ENCODE measurements around the gene KAT6B. TPM values are rescaled to one million over a fixed set of nuclear protein-coding genes. Genes with fewer than 3 reads are reported as not detected.
A peak's percentile ranks its signal among the peaks of the same experiment; 100 is the strongest.

KAT6B gene
- total RNA-seq, 1 donor from 2014 or later = 189 TPM

DNA sequence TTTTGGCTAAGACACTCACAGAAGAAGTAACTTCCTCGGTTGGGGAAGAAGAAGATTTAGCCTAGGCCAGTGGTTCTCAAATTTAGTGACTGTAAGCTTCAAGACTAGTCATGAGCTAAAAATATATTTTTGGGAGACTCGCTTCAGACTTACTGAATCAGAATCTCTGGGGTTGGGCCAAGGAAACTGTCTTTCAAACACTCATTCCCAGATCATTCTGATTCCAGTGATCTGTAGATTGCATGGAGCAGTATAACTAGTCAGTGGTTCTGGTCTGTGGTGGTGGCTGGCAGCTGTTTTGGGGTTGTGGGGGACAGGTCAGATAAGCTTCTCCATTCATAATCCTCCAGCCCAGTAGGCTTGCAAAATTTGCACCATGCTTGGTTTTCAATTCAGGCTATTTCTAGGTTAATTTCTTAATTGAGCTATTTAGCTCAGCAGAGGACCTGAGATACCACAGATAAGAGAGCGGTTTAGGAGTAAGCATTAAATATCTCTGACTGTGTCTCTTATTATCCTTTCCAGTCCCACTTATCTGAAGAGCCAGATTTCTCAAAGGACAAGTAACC, 3.8 kb upstream of the KAT6B start:
- DNase-seq (ENCODE audit: low spot score in 2 of 2) (no peak), FAIRE-seq (no peak)

DNA sequence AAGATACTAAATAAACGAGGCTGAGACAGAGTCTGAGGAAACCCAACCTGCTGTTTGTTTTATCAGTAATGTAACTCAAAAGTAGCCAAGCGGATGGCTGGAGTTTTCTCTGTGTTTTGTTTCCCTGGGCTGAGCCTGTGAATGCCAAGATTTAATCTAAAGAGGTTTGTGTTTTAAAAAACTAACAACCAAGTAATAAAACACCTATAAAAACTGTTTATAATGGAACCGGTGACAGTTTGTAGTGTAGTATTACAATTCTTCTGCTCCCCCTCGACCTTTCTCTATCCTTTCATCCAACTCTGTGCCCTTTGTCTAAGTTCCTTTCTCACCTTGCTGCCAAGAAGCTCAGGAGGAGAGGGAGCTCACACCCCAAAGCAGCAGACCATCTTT, 2.6 kb upstream of the KAT6B start:
- DNase-seq (ENCODE audit: low spot score in 2 of 2) (no peak), FAIRE-seq (no peak)

DNA sequence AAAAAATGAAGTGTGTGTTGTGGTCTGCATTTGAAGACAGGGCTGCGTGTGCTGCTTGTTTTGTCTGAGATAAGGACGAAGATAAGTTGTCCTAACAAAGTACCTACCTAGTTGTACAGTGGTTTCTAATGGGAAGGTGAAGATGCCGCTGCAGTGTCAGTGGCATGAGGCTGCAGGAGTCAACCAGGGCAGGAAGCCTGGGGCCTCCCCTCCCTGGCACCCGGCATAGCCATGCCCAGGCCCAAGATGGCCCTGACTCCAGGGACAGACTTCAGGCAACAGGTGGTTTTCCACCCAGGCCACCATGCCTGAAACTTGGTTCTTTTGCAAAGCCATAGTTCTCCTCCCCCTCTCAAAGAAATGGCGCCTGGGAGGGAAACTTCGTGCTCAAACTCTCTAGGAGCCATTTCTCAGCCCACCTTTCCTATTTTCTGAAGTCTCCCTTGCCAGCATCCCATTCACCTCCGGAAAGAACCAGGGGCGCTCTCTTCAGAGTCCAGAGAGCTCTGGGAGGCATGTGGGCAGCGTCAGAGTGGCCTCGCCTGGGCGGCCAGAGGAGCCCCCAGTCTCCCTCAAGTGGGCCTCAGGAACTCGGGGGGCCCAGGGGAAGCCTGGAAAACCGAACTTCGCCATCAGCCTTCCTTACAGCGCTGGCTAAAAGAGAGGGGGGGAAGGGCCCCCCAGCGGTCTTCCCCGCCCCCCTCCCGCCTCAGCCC, 2.1 kb upstream of the KAT6B start:
- FAIRE-seq (no peak), DNase-seq (ENCODE audit: low spot score in 2 of 2) (no peak)

DNA sequence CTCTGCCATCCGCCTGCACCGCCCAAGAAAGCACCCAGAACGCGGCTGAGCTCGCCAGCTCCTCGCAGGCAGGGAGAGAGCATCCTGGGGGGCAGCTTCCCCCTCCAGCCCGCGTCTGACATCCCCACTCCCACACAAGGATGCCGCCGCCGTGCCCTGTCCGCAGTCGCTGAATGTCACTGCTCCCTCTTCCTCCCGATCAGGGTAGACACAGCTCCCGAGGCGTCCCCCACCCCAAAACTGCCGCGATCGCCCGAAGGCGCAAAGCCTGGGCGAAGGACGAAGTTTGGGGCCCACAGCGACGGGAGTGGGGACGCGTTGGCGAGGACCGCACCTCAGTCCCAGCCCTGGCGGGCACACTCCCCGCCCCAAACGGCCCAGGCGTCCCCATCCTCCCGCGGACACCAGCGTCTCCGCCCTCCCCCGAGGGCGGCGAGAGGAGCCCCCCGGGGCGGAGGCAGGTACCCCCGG, 1.5 kb upstream of the KAT6B start:
- DNase-seq (ENCODE audit: low spot score in 2 of 2) (no peak), FAIRE-seq (no peak)

DNA sequence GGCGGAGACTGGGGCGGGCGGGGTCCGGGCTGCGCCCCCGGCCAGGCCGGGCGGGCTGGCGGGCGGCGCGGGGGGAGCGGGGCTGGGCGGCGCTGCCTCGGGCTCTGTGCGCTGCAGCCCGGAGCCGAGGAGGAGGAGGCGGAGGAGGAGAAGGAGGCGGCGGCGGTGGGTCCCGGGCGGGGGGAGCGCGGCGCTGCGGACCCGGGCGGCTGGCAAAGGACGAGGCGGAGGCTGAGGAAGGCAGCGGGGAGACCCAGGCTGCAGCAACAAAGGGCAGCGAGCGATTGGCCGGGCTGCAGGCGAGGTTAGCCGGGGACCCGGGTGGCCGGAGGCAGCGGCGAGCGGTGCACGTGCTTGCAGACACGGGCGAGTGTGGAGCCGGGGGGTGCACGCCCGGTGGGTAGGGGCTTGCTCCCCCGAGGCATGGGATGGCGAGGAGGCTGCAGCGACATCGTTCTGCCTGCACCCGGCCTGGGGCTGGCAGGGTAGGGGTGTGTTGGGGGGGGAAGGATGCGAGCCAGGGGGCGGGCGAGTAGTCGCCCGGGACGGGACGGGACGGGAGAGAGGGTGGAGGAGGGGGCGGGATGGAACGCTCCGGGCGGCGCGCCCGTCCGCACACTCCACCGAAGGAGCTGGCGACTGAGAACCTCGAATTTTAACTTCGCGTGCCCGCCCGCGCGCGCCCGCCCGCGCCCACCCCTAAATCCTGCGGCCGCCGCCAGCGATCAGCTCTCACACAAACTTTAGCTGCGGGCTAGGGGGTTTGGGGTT, 844 bp upstream of the KAT6B start:
- no peak for FAIRE-seq
- DNase-seq (ENCODE audit: low spot score in 2 of 2) = peak; percentile 62 to 80

DNA sequence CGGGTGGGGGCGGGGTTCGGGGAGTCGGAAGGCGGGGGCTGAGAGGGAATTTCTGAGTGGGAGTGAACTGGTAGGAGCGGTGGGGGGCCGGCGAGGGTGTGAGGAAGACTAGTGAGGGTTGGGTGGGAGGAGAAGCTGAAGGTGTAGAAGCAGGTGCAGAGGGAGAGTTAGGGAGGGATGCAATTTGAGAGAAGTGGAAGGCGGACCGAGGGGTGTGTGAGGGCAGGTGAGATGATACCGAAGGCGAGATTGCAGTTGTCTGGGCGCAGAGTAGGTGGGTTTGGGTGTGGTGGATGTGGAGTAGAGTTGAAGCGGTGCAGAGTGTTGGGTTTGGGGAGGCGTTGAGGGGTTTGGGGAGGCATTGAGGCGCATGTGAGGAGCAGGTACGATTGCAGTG, 643 bp downstream of the KAT6B start:
- DNase-seq (ENCODE audit: low spot score in 2 of 2) = no peak
- FAIRE-seq = no peak

DNA sequence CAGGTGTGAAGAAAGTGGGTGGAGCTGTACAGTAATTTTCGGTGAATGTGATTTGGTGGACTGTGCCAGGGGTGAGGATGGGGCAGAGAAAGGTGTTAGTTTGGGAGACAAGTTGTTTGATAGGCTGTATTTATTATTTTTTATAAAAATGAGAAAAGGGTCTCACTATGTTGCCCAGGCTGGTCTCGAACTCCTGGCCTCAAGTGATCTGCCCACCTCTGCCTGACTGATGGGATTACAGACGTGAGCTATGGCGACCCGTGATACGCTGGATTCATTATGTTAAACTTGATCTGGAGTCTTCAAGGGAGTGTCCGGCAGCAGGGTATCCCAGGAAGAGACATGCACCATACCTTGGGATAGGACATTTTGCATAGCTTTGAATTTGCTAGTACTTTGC, 1.3 kb downstream of the KAT6B start:
- no peak for DNase-seq (ENCODE audit: low spot score in 2 of 2)
- FAIRE-seq = no peak

DNA sequence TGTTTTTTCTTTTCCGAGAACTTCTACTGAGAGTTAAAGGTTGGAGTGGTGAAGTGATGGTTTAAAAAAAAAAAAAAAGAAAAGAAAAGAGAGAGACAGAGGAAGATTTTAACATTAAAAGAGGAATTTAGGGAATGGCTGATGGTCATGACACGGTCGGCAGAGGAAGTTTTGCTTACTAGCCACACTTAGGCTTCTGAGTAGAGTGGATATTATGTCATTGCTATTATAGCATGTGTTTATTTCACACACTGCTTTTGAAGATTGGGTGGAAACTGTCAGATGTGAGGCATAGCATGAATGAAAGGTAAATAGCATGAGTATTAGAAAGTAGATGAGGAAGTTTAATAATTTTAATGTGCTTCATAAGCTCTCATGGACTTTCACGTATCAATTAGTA, 2.5 kb downstream of the KAT6B start:
- no peak for FAIRE-seq
- DNase-seq (ENCODE audit: low spot score in 2 of 2) = no peak

DNA sequence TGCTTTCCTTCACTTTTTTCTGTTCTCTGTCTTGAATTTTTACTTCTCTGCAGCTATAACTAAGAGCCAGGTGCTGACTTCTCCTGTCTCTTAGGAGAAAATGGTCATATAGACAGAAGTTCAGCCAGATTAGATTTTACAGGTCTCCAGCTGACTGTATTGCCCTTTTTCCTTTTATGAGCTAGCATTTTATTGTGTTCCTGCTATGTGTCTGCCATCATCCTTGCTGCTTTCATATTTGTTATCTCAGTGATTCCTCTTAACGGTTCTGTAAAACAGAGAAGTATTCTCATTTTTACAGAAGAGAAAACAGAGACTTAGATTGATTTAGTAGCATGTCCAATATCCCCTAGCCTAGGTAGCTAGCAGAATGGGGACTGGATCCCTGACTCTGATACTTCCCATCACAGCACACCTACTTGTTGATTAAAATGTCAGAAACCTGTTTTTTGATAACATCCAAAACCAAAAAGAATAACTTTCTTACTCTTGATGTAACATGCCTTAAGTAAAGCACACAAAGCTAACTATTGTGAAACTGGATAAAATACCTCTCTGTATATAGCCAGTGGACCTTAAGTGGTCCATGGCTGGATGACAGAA, 5.2 kb downstream of the KAT6B start:
- FAIRE-seq (no peak), DNase-seq (ENCODE audit: low spot score in 2 of 2) (no peak)

DNA sequence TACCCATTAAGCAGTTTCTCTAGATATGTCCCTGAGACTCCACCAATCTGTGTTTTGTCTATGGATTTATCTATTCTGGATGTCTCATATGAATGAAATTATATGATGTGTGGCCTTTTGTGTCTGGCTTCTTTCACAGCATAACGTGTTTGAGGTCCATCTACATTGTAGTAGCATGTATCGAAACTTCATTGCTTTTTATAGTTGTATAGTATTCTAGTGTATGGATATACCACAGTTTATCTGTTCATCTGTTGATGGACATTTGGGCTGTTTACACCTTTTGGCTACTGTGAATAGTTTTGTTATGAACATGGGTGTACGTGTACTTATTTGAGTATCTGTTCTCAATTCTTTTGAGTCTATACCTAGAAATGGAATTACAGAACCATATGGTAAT, 9.6 kb downstream of the KAT6B start:
- FAIRE-seq = no peak
- no peak for DNase-seq (ENCODE audit: low spot score in 2 of 2)

DNA sequence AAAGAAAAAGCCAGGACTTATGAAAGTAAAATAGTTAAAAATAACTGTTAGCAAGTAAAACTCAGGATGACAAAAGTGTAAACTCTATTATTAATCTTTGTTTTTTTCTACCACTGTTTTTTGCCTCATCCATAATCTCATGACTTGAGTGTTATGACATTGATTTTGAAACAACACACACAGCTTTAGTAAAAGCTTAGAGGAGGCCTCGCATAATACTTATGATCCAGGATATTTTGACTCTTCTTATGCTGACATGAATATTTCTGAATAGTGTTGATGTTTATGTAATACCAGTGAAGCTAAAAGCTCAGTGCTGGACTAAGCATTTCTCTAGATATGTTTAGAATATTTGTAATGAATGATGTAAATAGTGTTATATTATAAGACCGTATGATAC, 10.5 kb downstream of the KAT6B start:
- FAIRE-seq (no peak), DNase-seq (ENCODE audit: low spot score in 2 of 2) (no peak)

DNA sequence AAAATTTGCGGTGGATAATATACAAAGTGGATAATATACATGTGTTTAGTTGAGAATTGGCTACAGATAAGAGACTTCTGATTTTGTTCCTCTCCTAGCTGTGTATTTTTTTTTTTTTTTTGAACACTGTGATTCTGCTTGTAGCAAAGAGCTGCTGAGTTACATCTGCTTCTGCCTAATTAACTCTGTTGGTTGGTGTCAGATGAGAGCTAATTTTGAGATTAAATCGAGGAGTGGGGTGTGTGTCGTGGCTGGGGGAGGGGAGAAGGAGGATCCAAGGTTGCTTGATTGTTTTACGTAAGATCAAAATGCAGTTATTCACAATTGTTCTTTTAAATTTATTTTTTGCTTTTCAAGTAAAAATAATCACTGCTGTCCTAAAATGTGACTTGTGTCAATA, 11.3 kb downstream of the KAT6B start:
- no peak for FAIRE-seq
- no peak for DNase-seq (ENCODE audit: low spot score in 2 of 2)

DNA sequence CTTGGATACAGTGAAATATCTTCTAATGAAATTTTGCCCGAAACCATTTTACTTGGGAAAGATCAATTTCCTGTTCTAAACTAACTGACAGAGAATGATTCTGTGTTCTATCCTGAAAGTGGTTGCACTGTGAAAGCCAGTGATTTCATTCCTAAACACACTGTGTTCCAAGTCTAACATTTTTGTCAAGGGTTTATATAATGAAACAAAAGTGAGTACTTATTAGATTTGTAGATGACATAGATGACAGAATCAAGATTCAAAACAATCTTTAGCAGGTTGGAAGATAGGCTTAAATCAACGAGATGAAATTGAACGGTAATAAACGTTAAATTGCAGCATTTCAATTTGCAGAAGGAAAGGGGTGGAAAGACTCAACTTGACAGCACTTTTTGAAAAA, 13.3 kb downstream of the KAT6B start:
- no peak for DNase-seq (ENCODE audit: low spot score in 2 of 2)
- no peak for FAIRE-seq

DNA sequence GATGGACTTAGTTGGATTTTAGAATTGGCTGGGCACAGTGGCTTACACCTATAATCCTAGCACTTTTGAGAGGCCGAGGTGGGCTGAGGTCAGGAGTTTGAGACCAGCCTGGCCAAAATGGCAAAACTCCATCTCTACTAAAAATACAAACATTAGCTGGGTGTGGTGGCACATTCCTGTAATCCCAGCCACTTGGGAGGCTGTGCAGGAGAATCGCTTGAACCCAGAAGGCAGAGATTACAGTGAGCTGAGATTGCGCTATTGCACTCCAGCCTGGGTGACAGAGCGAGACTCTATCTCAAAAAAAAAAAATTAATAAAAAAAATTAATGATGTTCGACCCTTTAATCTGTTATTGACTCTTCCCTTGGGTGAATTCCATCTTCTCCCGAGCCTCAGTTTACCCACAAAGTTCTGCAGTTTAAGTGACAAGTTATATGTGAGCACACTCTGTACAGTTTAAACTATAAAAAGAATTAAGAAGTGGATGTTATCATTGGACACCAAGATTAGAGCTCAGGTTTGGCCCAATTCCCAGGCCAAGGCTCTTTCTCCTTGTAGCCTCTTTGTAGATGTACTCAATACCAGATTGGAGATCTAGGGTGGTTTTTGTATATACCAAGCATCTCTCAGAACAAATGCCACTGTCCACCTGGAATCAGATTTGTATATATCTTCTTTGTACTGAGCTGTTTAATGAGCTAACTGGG, 15.0 kb downstream of the KAT6B start:
- DNase-seq (ENCODE audit: low spot score in 2 of 2) (no peak), FAIRE-seq (no peak)

DNA sequence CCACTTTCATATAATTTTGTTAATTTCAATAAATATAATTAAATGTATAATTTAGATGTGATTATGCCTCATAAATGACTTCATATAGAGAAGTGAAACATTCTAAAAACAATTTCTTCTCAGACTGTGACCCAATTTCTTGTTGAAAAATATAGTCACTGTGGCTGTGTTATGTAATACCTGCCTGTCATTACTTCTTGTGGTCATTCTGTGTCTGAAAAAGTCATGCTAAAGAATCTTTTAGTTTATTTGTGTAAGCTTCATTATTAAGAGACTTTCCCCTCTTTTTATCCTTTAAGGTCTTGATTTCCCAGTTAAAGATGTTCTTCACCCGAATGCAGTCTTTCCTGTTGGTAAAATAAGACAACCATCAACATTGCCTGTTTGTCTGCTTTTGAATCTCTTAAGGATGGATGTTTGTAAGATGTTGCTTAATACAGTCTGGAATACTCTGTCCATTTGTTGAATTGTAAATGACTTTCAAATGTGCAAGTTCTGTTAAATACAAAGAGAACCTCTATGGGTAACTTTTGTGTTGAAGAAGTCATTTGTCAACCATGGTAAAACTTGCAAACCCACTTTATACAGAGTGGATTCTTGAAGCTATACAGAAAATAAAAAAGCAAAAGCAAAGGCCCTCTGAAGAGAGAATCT, 16.0 kb downstream of the KAT6B start:
- FAIRE-seq (peak; percentile 31), DNase-seq (ENCODE audit: low spot score in 2 of 2) (no peak)

DNA sequence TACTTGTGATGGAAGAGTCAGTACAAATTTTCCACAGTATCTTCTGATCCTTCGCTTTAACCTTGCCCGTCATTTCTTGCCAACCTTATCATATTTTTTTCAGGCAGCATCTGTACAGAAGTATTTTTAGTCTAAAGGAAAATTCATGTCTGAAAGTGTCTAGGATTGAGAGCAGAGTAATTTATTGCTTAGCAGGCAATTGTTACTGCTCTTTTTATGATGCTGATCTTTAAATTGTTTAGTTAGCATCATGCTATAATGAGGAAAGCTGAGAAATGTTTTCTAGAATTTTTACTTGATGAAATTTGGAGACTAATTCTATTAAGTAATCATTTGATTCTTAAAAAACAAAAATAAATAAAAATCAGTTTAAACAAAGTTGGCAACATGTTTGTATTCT, 20.6 kb downstream of the KAT6B start:
- FAIRE-seq (no peak), DNase-seq (ENCODE audit: low spot score in 2 of 2) (no peak)

DNA sequence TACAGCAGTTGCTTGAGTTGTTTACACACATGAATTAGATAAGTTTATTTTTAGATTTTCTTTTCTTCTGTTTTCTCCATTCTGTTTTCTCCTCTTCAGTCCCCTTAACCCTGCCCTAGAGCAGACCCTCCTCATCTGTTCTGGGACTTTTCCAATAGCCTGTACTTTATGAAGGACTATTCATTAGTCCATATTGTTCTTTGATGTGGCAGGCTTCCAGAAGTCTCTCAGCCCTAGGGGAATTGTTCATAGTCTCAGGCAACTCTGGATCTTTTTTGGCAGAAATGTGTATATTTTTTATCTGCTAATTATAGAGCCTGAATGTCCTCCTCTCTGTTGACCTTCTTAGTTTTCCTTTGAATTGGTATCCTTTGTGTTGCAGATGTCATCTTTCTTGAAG, 25.4 kb downstream of the KAT6B start:
- DNase-seq (ENCODE audit: low spot score in 2 of 2) (no peak), FAIRE-seq (no peak)

DNA sequence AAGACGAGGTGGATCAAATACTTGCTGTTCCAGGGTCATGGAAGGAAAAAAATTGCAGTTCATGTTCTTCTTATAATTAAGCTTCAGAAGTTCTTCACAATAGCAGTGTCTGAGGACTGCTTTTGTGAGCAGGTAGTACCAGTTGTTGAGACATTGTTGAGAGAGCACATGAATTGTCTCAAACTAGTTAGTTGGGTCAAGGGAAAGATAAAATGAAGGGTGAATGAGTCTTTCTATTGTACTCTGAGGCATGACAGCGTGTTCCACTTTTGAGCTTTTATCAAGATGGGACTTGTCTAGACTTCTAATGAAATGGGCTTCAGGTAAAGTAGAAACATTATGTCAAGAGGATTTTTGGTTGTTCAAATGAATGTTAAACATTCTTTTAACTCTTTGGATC, 26.0 kb downstream of the KAT6B start:
- no peak for DNase-seq (ENCODE audit: low spot score in 2 of 2)
- no peak for FAIRE-seq

DNA sequence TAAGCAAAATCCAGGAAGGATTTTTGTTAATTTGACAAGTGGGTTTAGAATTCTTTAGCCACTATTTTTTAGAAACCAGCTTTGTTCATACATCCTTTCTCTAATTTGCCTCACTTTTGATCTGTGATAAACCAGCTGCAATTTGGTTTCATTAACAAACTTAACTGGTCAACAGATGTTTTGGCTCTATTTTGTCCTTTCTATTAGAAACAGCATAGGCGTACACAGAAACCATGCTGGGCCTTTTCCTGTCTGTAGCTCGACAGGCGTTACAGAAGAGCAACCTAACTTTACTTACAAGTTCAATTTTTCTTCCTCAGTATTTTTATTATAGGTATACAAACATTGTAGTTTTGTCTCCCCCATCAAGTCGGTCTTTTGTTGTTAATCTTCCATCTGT, 28.2 kb downstream of the KAT6B start:
- DNase-seq (ENCODE audit: low spot score in 2 of 2) (no peak), FAIRE-seq (no peak)

DNA sequence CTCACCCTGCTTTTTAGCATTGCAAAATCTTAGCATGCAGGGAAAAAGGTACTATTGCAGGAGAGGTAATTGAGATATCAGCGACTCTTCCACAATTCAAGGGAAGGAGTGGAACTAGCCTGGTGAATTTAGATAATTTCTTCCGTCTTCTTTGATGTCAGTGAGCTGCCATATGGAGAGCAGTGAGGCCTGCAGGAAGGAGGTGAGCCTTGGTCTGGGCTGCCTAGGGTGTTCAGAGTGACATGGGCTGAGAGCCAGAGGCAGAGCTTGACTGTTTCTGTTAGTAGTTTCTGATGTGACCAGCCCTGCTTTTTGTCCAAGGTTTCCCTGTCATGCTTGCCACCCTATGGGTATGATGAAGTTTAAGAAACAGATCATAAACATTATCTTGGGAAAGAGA, 28.6 kb downstream of the KAT6B start:
- FAIRE-seq = no peak
- no peak for DNase-seq (ENCODE audit: low spot score in 2 of 2)

Measured in frontal cortex (tissue), 4 donors.